LoVo (cell line): ENCODE data around the gene ADNP2.

Experiments used
- DNase-seq: peaks from one replicate; pipeline ENCODE4 v3.0.0-alpha.2; 2016; ENCODE audit warnings: low spot score

Gene ADNP2

DNA sequence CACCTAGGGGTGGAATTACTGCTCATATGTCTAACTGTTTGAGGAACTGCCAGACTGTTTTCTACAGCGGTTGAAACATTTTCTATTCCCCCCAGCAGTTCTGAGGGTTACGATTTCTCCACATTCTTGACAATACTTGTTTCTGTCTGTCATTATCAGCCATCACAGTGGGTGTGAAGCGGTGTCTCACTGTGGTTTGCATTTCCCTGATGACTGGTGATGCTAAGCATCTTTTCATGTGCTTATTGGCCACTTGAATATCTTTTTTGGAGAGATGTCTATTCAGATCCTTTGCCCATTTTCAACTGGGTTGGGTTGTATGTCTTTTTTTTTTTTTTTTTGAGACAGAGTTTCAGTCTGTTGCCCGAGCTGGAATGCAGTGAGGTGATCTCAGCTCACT is 63.0 kb downstream of the ADNP2 start:
- no peak for DNase-seq

DNA sequence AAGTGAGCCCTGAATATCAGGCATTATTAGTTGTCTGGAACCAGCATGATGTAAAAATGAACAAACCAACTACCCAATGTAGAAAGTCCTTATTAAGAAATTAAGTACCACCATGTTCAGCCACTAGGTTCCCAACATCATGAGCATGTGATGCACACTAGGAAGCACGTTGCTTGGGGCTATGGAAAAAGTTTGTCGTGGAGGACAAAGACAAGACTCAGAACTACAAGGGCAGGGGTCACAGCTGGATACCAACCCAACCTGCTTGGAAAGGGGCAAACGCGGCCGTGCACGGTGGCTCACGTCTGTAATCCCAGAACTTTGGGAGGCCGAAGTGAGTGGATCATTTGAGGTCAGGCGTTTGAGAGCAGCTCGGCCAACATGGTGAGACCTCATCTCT is 64.0 kb downstream of the ADNP2 start:
- no peak for DNase-seq

DNA sequence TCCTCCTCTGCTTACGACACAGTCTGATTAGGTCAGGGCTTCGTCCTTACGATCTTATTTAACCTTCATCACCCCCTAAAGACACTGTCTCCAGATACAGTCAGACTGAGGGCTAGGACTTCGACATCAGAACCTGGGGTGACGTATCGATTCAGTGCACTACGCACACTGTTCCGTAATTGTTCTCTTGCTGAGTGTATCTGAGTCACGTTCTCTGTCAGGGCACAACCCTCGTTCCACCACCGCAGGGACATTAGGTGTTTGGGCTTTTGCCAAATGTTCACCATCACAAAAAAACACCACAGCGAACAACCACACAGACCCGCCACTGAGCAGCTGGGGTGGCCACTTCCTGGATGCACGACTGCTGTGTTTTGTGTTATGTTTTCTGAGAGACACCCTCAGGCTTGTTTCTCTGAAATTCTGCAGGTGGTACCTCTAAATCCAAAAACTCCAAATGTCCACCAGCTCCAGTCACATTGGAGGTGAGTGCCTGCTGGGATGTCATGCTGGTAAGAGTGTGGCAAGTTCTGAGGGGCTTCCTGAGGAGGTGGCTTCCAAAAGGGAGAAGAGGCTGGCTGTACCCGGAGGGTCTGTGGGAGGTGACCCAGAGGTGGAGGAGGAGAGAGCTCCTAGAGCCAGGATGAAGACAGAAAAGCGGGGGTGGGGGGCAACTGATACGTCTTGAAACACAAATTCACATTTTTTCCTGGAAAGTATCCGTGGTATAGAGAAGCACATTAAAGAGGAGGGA is 66.6 kb downstream of the ADNP2 start:
- DNase-seq: no peak

DNA sequence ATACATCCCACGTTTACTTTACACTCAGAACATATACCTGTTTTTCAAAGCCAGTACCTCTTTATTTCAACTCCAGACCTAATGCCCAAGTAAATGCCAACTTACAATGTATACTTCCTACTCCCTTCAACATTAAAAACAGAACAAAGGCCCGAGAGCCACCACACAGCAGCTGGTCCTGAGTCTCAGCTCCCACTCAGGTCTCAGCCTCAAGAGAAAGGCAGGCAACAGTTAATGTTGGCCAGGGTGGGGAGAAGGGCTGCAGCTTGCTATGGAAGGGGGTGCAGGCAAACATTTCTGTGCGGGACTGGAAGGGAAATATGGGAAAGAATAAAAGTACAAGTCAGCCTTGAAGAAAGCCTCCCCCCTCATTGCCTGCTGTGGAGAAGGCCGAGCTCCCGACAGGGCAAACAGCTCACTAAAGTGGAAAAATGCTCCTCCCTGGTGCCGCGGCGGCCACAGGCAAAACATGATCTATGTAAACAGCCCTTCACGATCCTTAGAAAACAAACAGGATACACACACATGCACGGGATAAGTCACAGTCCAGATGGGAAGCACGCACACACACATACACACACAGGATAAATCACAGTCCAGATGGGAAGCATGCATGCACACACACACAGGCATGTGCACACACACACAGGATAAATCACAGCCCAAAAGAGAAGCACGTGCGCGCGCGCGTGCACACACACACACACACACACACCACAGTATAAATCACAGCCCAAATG is 67.4 kb downstream of the ADNP2 start:
- no peak for DNase-seq

DNA sequence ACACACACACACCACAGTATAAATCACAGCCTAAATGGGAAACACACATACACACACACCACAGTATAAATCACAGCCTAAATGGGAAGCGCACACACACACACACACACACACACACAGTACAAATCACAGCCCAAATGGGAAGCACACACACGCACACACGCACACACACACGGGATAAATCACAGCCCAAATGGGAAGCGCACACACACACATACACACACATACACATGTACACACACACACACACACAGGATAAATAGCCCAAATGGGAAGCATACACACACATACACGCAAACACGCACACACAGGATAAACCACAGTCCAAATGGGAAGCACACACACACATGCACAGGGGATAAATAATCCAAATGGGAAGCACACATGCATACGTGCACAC is 68.1 kb downstream of the ADNP2 start:
- DNase-seq: no peak

DNA sequence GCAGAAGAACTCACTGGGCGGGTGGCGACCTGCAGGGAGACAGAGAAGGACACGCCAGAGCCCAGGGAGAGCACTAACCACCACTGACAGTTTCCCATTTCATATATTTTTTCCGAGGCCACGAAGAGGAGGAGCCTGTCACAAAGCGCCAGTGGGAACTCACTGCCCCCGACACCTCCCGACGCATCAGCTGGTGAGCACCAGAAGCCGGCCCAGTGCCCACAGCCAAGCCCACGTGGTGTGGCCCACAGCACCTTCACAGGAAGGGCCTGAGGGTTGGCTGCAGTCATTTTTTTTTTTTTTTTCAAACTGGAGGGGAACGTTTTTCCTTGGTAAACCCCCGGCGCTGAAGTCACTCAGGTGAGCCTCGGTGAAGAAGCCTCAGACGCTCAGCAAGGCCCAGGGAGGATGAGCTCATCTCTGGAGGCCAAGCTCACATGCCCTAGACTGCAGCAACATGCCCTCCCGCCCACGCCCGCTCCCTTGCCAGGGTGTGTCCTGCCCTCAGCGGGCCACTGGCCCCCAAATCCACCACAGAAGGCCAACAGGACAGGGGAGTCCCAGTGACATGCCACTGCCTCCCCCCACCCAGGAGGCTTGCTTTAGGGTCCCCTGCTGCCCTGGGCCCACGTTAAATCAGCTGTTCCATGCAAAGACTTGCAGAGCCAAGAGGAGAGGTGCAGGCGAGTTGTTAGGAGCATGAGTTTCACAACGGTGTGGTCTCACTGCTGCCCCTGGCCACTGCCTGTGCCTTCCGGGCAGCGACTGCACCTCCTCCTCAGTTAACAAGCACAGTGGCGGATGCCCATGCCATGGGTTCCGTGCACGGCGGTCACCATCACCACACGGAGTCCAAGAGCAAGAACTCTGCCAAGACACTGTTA is 70.1 kb downstream of the ADNP2 start:
- no peak for DNase-seq

DNA sequence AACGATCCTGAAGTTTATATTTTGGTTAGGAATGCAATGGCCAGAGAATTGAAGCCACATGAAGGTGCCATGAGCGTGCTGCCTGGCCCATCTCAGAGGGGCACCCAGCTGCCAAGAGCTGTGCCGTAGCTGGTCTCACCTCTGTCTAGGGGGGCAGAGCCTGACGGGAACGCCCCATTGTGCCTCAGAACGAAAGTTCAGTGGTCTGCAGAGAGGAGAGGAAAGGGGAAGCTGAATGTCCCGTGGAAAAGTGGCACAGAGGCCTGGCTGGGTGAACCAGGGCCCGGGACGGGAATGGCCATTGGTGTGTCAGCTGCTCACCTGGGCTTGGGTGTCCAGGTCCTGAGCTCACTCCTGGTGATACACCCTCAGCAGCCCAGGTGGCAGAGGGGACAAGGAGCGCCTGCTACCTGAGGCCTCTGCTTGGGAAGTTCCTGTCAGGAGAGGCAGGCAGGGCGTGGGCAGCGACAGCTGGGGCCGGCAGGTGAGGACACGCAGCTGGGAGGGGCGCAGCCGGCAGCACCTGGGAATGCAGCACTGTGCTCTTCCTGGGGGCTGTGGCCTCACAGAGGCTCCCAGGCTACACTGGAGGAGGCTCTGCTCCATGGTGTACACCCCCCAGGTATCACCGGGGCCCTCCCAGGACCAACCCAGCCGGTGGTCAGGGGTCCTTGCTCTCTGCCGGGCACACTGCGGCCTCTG is 70.9 kb downstream of the ADNP2 start:
- DNase-seq: no peak

DNA sequence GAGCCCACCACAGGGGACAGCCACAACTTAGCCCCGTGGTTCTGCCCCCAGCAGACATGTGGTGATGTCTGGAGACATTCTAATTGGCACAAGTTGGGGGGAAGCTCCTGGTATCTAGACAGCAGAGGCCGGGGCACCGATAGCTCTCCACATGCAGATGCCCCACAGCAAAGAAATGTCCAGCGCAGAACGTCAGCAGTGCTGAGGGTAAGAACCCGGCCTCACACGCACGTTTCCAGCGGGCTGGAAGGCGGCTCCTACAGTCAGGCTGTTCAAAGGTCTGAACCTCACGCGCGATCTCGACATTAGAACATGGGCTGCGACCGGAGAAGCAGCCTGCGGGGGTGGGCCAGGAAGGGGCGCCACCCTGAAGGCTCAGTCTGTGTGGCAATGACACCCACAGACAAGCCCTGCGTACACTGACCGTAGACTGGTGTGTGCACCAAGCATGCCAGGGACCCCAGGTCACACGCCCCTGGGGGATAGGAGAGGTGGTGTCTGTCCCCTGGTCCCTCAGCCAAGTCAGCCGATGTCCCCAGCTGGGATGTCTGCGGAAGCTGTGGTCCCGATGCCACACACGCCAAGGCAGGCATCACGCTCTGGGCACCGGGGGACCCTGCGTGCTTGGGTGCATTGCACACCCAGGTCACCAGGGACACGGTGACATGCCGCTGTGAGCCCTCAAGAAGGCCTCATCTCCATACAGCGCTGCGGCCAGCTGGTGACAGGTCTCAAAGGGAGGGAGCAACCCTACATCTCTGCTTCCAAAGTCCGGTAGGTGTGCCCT is 71.9 kb downstream of the ADNP2 start:
- DNase-seq: no peak

DNA sequence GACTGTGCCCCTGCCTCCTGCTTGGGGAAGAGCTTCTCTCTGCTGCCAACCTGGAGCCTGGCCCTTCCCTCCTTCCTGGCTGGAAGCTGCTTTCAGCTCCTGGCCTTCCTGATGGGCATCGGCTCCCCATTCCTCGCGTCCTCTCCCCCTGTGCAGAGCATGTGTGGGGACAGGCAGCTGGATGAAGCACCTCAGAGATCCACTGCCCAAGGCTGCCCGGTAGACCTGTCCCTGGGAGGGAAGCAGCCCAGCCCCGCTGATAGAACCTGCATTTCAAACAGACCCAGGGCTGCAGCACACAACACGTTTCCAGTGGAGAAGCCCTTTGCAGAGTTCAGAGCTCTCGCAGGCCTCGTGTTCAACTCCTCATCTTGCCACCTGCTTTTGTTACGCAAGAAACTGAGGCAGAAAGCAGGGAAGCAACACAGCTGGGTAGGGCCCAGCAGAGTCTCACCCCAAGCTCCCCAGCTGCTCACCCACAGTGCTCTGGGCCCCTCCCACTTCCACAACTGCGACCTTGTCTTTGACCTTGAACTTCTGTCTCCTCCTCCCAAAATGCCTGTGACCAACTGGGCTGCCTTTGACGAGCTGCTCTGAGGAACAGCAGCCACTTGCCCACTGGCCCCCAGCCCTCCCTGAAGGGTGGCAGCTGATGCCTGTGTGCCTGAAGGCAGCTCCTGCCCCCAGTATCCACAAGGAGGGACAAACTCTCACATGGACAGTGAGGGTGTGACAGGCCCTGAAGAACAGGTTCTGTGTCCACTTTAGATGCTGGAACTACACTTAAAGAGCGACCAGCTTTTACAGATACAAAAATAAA is 72.8 kb downstream of the ADNP2 start:
- no peak for DNase-seq

DNA sequence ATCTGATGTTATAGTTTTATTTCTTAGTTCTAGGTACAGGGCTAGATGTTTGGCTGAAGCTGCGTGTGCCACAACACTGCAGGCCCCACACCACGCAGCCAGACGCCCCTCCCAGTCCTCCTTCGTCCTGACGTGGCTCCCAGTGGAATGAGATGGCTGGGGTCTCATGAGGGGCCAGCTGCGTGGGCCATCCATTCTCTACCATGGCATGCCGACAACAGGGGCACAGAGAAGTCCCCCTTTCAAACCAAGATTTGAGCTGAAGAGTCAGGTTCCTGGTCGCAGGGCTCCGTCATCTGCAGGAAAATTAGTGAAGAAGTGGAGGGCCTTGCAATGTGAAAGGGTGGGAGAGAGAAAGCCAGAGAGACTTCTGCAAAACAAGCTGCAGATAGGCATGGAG is 73.8 kb downstream of the ADNP2 start:
- no peak for DNase-seq

DNA sequence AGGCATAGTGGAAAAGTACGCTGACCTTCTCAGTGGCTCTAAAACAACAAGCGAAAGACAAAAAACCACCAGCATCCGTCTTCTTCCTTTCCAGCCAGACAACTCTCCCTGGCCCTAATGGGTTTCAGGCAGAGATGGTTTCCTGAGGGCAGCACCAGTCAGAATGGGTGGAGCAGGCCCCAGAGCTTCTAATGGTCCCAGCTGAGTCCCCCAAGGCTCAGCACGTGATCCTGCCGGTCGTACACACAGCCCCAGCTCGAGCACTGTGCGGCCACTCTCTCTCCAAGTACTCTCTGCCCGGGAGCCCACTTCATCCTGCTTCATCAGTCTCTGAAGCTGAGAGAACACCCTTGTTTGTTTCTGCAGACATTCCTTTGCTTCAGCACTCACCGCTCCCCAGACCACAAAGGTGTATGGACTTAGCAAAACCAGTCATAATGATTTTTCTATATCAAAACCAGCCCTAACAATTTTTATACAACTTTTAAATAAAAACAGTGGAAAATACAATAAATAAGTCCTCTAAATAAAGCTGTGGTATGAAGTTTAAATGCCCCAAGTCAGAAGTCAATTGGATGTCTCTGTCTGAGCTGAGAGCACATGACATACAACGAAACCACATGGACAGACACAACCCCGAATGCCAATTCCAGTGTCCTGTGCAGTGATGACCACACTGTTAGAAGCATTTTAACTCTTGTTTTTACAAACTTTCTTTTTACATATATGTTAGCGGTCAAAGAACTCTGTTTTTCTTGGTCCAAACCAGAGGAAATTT is 74.4 kb downstream of the ADNP2 start:
- DNase-seq: no peak

DNA sequence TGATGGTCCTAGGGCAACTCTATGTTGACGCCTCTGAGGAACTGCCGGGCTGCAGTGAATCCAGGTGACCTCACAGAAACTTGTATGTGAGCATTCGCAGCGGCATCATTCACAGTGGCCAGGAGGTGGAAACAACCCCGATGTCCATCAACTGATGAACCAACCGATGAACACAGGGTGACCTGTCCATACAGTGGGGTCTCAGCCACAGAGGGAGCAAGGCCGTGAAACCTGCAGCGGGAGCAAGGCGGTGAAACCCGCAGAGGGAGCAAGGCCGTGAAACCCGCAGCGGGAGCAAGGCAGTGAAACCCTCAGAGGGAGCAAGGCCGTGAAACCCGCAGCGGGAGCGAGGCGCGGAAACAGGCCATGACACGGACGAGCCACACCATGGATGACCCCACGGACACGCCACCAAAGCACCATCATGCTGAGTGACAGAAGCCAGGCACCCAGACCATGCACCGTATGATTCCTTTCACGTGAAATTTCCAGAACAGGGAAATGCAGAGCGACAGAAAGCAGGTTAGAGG is 75.2 kb downstream of the ADNP2 start:
- no peak for DNase-seq

DNA sequence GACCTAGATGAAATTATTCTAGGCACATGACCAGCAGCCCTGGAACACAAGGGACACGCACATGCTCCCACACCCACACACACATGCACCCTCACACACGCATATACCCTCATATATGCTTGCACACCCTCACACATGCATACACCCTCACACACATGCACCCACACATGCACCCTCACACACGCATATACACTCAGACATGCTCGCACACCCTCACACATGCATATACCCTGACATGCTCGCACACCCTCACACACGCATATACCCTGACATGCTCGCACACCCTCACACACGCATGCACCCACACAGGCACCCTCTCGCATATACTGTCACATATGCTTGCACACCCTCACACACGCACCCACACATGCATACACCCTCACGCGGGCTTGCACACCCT is 76.5 kb downstream of the ADNP2 start:
- DNase-seq: no peak

DNA sequence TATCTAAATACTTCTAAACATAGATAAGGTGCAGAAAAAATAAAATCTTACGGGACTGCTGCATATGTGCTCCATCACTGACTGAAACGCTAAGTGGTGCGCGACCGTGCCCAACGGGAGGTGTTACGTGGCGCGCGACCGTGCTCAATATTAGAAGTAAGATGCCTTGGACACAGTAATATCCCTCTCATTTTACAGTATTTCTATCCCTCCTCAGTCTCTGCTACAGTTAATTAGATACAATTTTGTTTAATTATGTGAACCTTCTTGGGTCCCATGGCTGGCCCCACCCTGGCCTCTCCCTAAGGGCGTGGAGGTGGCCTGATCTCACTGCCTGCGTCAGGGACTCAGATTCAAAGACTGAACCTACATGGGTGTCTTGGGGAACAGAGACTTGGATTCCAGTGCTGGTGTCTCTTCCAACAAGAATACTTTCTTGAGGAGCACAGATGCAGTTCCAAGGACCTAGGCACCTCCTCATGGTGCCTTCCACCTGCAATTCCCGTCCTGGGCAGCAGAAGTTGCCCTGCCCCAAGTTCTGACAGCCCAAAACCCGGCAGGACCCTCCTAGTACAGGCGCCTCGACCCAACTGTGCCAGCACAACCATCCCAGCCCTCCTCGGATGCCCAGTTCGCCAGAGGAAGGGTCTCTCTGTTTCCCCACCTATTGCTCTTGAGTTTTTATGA is 79.0 kb downstream of the ADNP2 start:
- no peak for DNase-seq

DNA sequence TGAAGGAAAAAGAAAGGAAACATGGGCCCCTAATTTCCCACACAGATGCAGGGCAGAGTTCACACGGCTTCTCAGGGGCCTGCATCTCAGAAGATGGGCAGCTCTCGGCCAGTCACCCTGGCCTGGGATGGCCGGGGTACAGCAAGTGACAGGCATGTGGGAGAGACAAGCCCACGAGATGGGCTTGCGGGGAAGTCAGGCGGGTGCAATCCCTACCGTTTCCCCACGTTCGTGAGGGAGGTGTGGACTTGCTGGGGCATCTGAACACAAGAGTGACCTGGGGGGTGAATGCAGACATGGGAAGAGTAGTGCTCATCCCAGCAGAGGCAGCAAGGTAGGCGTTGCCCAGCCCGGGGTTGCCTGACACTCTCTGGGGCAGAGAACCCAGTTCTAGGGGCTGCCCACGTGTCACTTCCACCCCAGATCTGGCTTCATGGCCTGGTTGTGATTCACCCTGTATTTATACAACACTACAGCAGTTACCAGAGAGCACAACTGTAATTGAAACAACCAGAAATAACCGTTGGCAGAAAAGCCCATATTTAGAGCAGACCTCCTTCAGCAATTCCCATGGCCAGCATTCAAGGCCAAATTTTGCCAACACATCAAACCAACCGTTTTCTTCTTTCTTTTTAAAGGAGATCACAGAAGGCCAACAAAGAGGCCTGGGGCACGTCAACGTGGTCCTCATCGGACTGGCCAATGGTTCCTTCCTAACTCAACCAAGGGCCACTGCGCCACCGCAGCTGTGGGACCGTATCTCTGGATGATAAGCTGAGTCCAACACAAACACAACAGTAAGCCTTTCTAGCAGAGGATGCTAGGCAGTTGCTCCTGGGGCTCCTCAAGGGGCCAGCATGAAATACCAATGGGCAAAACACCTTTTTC is 79.8 kb downstream of the ADNP2 start:
- no peak for DNase-seq

DNA sequence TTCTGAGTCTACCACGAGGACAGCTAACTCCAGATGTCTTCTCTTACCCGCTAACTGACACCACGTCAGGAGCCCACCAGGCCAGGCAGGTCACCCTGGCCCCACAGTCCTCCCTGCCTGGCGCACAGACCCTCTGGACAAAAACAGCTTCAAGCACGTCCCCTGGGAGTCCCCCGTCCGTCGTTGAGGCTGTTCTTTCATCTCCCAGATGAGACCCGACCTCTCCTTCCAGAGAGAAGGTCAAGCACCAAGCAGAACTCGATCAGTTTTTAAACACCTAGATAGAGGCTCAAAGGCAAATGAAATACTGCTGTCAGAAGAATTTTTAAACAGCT is 80.4 kb downstream of the ADNP2 start:
- DNase-seq: no peak
